HepG2 (cell line): ENCODE measurements around the gene STOM. TPM values are rescaled to one million over a fixed set of nuclear protein-coding genes. Genes with fewer than 3 reads are reported as not detected.

Experiments
- EED ChIP-seq: sonication (generic); formaldehyde crosslinking; IDR thresholded peaks from 2 replicates; pipeline ENCODE4 v1.5.0; 2020; ENCODE audit warnings: mild to moderate bottlenecking, missing genetic modification reagents
- ELF3 ChIP-seq: IDR thresholded peaks from 2 replicates; pipeline ENCODE4 v1.6.1; 2016; ENCODE audit warnings: missing genetic modification reagents, missing compliant biosample characterization
- ETV6 ChIP-seq: sonication (generic); formaldehyde crosslinking; conservative IDR thresholded peaks from 2 replicates; pipeline ENCODE4 v1.4.0; 2020; ENCODE audit warnings: missing genetic modification reagents
- HNF4A ChIP-seq: sonication (generic); formaldehyde crosslinking; IDR thresholded peaks from 2 replicates; pipeline ENCODE4 v1.4.0; 2020; ENCODE audit warnings: missing genetic modification reagents
- IRF2 ChIP-seq: IDR thresholded peaks from 2 replicates; pipeline ENCODE4 v1.6.1; 2018; ENCODE audit warnings: missing genetic modification reagents, missing compliant biosample characterization
- KDM5B ChIP-seq: sonication (generic); formaldehyde crosslinking; IDR thresholded peaks from 2 replicates; pipeline ENCODE4 v1.4.0; 2020; ENCODE audit warnings: missing genetic modification reagents, mild to moderate bottlenecking, borderline replicate concordance
- KLF6 ChIP-seq: IDR thresholded peaks from 2 replicates; pipeline ENCODE4 v1.8.0; 2016; ENCODE audit warnings: missing biosample characterization, missing genetic modification reagents
- LRRFIP1 ChIP-seq: sonication (generic); formaldehyde crosslinking; conservative IDR thresholded peaks from 2 replicates; pipeline ENCODE4 v1.4.0; 2020; ENCODE audit warnings: missing genetic modification reagents
- MBD4 ChIP-seq: IDR thresholded peaks from 2 replicates; pipeline ENCODE4 v1.6.1; 2012; ENCODE audit warnings: low read length, inconsistent platforms, borderline replicate concordance
- MEIS2 ChIP-seq: sonication (generic); formaldehyde crosslinking; IDR thresholded peaks from 2 replicates; pipeline ENCODE4 v1.9.0; 2021; ENCODE audit warnings: mild to moderate bottlenecking, missing genetic modification reagents
- MXI1 ChIP-seq: IDR thresholded peaks from 3 replicates; pipeline ENCODE4 v1.6.1; 2012; ENCODE audit warnings: low read depth, low read length, inconsistent platforms, borderline replicate concordance
- PREB ChIP-seq: sonication (generic); formaldehyde crosslinking; IDR thresholded peaks from 2 replicates; pipeline ENCODE4 v1.4.0; 2020; ENCODE audit warnings: missing genetic modification reagents
- PRPF4 ChIP-seq: fragments of 200-400 bp; formaldehyde crosslinking; IDR thresholded peaks from 2 replicates; pipeline ENCODE4 v1.6.1; 2016; ENCODE audit warnings: low read length, low read depth; ENCODE audit not compliant: poor library complexity, severe bottlenecking
- SP140L ChIP-seq: sonication (generic); formaldehyde crosslinking; IDR thresholded peaks from 2 replicates; pipeline ENCODE4 v1.4.0; 2020; ENCODE audit warnings: missing genetic modification reagents, borderline replicate concordance
- SRF ChIP-seq: IDR thresholded peaks from 2 replicates; pipeline ENCODE4 v1.6.1; 2011; ENCODE audit warnings: mild to moderate bottlenecking, low read depth, low read length, moderate library complexity
- ZBTB3 ChIP-seq: sonication (generic); formaldehyde crosslinking; IDR thresholded peaks from 2 replicates; pipeline ENCODE4 v1.4.0; 2020; ENCODE audit warnings: low read depth, mild to moderate bottlenecking, moderate library complexity, missing genetic modification reagents, borderline replicate concordance
- ZBTB37 ChIP-seq: sonication (generic); formaldehyde crosslinking; IDR thresholded peaks from 2 replicates; pipeline ENCODE4 v1.4.0; 2020; ENCODE audit warnings: mild to moderate bottlenecking, missing genetic modification reagents
- ZMYM2 ChIP-seq: sonication (generic); formaldehyde crosslinking; IDR thresholded peaks from 2 replicates; pipeline ENCODE4 v1.8.0; 2022; ENCODE audit warnings: mild to moderate bottlenecking, missing genetic modification reagents
- ZNF331 ChIP-seq: sonication (generic); formaldehyde crosslinking; IDR thresholded peaks from 2 replicates; pipeline ENCODE4 v1.4.0; 2020; ENCODE audit warnings: missing genetic modification reagents
- ZNF335 ChIP-seq: sonication (generic); formaldehyde crosslinking; IDR thresholded peaks from 2 replicates; pipeline ENCODE4 v1.4.0; 2020; ENCODE audit warnings: missing genetic modification reagents
- ZNF501 ChIP-seq: sonication (generic); formaldehyde crosslinking; IDR thresholded peaks from 2 replicates; pipeline ENCODE4 v1.5.1; 2020; ENCODE audit warnings: mild to moderate bottlenecking, moderate library complexity, missing genetic modification reagents
- ZNF747 ChIP-seq: sonication (generic); formaldehyde crosslinking; IDR thresholded peaks from 2 replicates; pipeline ENCODE4 v1.8.1; 2023; ENCODE audit warnings: missing genetic modification reagents, mild to moderate bottlenecking, borderline replicate concordance
- ZNF773 ChIP-seq: sonication (generic); formaldehyde crosslinking; IDR thresholded peaks from 2 replicates; pipeline ENCODE4 v1.4.0; 2020; ENCODE audit warnings: missing genetic modification reagents, borderline replicate concordance
- ZNF841 ChIP-seq: sonication (generic); formaldehyde crosslinking; IDR thresholded peaks from 2 replicates; pipeline ENCODE4 v1.8.1; 2023; ENCODE audit warnings: missing genetic modification reagents, borderline replicate concordance
- ZNF850 ChIP-seq: sonication (generic); formaldehyde crosslinking; conservative IDR thresholded peaks from 2 replicates; pipeline ENCODE4 v1.9.0; 2021; ENCODE audit warnings: mild to moderate bottlenecking, missing genetic modification reagents
- polyA plus RNA-seq, 8 experiments: library from polyadenylated mRNA; depleted of rRNA in 3 of 8; stranded (reverse) in 7 of 8; unstranded in 1 of 8; fragments of >200 nt; fragmentation: Illumina TruSeq in 4 of 8; extraction: Trizol in 4 of 8; gene quantifications; 2 replicates each; pipeline versions ENCODE4 v1.2.1 to v1.2.3, GENCODE V29; 2011 to 2016; ENCODE audit warnings: low read depth in 4 of 8, missing spikeins in 1 of 8, mixed read lengths in 1 of 8; ENCODE audit not compliant: insufficient read depth in 1 of 8
- total RNA-seq, 5 experiments: library from RNA; depleted of rRNA; stranded (reverse); fragments of >200 nt; fragmentation: Illumina TruSeq; extraction: Trizol; gene quantifications; 2 replicates each; pipeline ENCODE4 v1.2.3, GENCODE V29; 2016; ENCODE audit warnings: low read depth in 1 of 5

STOM gene
- total and polyA plus RNA-seq, 2 of the 13 experiments (the other 11 are each of a cell fraction or from before 2014, with no cell fraction given): 43.6 to 165 TPM

GRCh38 chr9:121322037-121322736, 47.9 kb downstream of the STOM start (continued):
- TF ChIP-seq ZNF850 (CRISPR knock-in tag): no peak
- no peak for TF ChIP-seq SRF
- peak; percentile 88 for TF ChIP-seq ZNF331 (CRISPR knock-in tag)
- no peak for TF ChIP-seq KDM5B
- TF ChIP-seq LRRFIP1: no peak
- no peak for TF ChIP-seq ZNF773 (CRISPR knock-in tag)
- TF ChIP-seq ELF3 (CRISPR knock-in tag): peak; percentile 75; the same call in 1 of the 2 replicates
- 0 out of 2 replicates have a peak, but pooled peaks have one; percentile 44 for TF ChIP-seq SP140L (CRISPR knock-in tag)
- no peak for TF ChIP-seq PRPF4
- peak; percentile 83 for TF ChIP-seq ZMYM2 (CRISPR knock-in tag)
- no peak for TF ChIP-seq ZNF501 (CRISPR knock-in tag)
- TF ChIP-seq MXI1: peak; percentile 70; the same call in 1 of the 3 replicates
- no peak for TF ChIP-seq PREB (CRISPR knock-in tag)
- no peak for TF ChIP-seq EED (CRISPR knock-in tag)
- no peak for TF ChIP-seq ZNF747 (CRISPR knock-in tag)
- no peak; the same call in 1 of the 2 replicates for TF ChIP-seq IRF2 (CRISPR knock-in tag)
- TF ChIP-seq KLF6 (CRISPR knock-in tag): peak; percentile 48; the same call in 1 of the 2 replicates
- peak; percentile 89 for TF ChIP-seq HNF4A (CRISPR knock-in tag)
- no peak for TF ChIP-seq ETV6
- TF ChIP-seq ZBTB37 (CRISPR knock-in tag): no peak
- TF ChIP-seq MEIS2 (CRISPR knock-in tag): peak; percentile 37
- peak; percentile 42; the same call in 1 of the 2 replicates for TF ChIP-seq ZNF335 (CRISPR knock-in tag)
- TF ChIP-seq MBD4: 0 out of 2 replicates have a peak, but pooled peaks have one; percentile 70
- TF ChIP-seq ZBTB3 (CRISPR knock-in tag): no peak
- TF ChIP-seq ZNF841 (CRISPR knock-in tag): 0 out of 2 replicates have a peak, but pooled peaks have one; percentile 44
